ENCODE data around the gene SETD5.

The SETD5 gene

GRCh38 chr3:9409981-9410854 lies 12.8 kb downstream of the SETD5 start:
- no peak for DNase-seq (ENCODE audit: low read depth in 2 of 2)

GRCh38 chr3:9411302-9411701 lies 13.9 kb downstream of the SETD5 start:
- DNase-seq (ENCODE audit: low read depth in 2 of 2), result no peak

- DNase-seq (ENCODE audit: low read depth in 2 of 2), result no peak
Observed at GRCh38 chr3:9412293-9412692, 14.9 kb downstream of the SETD5 start.

GRCh38 chr3:9414826-9415225 lies 17.4 kb downstream of the SETD5 start:
- DNase-seq (ENCODE audit: low read depth in 2 of 2), result no peak

GRCh38 chr3:9415485-9416138 lies 18.2 kb downstream of the SETD5 start:
- no peak for DNase-seq (ENCODE audit: low read depth in 2 of 2)

- no peak for DNase-seq (ENCODE audit: low read depth in 2 of 2)
Observed at GRCh38 chr3:9416139-9416780, 18.8 kb downstream of the SETD5 start.

GRCh38 chr3:9420850-9421549 lies 23.6 kb downstream of the SETD5 start:
- DNase-seq (ENCODE audit: low read depth in 2 of 2), result no peak

- DNase-seq (ENCODE audit: low read depth in 2 of 2), result no peak
Observed at GRCh38 chr3:9422712-9423424, 25.5 kb downstream of the SETD5 start.

GRCh38 chr3:9428411-9428810 lies 31.0 kb downstream of the SETD5 start:
- no peak for DNase-seq (ENCODE audit: low read depth in 2 of 2)

- DNase-seq (ENCODE audit: low read depth in 2 of 2), result no peak
Observed at GRCh38 chr3:9430733-9431132, 33.3 kb downstream of the SETD5 start.

GRCh38 chr3:9433627-9434521 lies 36.5 kb downstream of the SETD5 start:
- DNase-seq (ENCODE audit: low read depth in 2 of 2), result no peak

- DNase-seq (ENCODE audit: low read depth in 2 of 2), result no peak
Observed at GRCh38 chr3:9435316-9435715, 37.9 kb downstream of the SETD5 start.

- no peak for DNase-seq (ENCODE audit: low read depth in 2 of 2)
Observed at GRCh38 chr3:9439331-9439730, 41.9 kb downstream of the SETD5 start.

- no peak for DNase-seq (ENCODE audit: low read depth in 2 of 2)
Observed at GRCh38 chr3:9441501-9442221, 44.2 kb downstream of the SETD5 start.

GRCh38 chr3:9448071-9448470 lies 50.7 kb downstream of the SETD5 start:
- no peak for DNase-seq (ENCODE audit: low read depth in 2 of 2)

- DNase-seq (ENCODE audit: low read depth in 2 of 2), result no peak
Observed at GRCh38 chr3:9448643-9449042, 51.2 kb downstream of the SETD5 start.

GRCh38 chr3:9450126-9450525 lies 52.7 kb downstream of the SETD5 start:
- DNase-seq (ENCODE audit: low read depth in 2 of 2), result no peak

GRCh38 chr3:9450991-9451390 lies 53.6 kb downstream of the SETD5 start:
- DNase-seq (ENCODE audit: low read depth in 2 of 2), result no peak

- DNase-seq (ENCODE audit: low read depth in 2 of 2), result no peak
Observed at GRCh38 chr3:9452417-9452816, 55.0 kb downstream of the SETD5 start.
